ENCODE data around the gene HES3.

DNA sequence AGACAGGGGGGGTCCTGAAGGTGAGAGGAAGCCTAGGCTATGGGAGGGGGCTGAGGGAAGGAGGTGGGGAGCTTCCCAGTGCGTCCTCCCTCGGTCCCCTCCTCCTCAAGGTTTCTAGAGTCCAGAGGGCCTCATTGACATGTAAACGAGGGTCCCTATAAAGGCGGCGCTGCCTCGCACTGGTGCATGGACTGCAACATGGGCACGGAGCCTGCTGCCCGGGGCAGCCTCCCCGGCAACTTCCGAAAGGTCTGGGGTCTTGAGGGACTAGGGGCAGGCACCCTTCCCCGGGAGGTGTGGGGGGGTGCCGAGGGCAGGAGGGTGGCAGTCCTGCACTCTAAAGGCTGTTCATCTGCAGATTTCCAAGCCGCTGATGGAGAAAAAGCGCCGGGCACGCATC is at the start of gene HES3:
- TF ChIP-seq POLR2A (IDR thresholded peaks at IDR 0.05; ENCODE audit: low read length) (no peak), GATA1 (IDR thresholded peaks at IDR 0.05; ENCODE audit: low read depth, low read length) (no peak)
